CD14-positive monocyte (primary cell): Measurements from ENCODE around the gene TSPAN19. TPM values are rescaled to one million over a fixed set of nuclear protein-coding genes. Genes with fewer than 3 reads are reported as not detected.

ENCODE experiments used
- DNase-seq, 3 donors: peaks; one replicate each; pipeline ENCODE4 v3.0.0-alpha.2; 2011 to 2022
- H2AFZ ChIP-seq: 2 replicates; pipeline ENCODE4 v1.6.0; 2012; ENCODE audit warnings: mild to moderate bottlenecking, low read depth, low read length, inconsistent platforms; ENCODE audit not compliant: insufficient read depth, poor library complexity, severe bottlenecking
- H3K27ac ChIP-seq, 2 donors: 1 replicate in 1 of 2; 2 replicates in 1 of 2; pipeline ENCODE4 v1.5.1; 2012 to 2013; ENCODE audit warnings: low read length in 2 of 2, control low read depth in 1 of 2, inconsistent platforms in 1 of 2, low read depth in 1 of 2, mild to moderate bottlenecking in 1 of 2
- H3K27me3 ChIP-seq, 2 donors: one replicate each; pipeline versions ENCODE4 v1.6.0 to v1.6.1; 2011 to 2013; ENCODE audit warnings: low read length in 2 of 2; ENCODE audit not compliant: control insufficient read depth in 2 of 2, insufficient read depth in 2 of 2
- H3K36me3 ChIP-seq, 2 donors: replicated peaks in 1 of 2; 1 replicate in 1 of 2; 2 replicates in 1 of 2; pipeline versions ENCODE4 v1.5.1 to v1.6.1; 2012 to 2013; ENCODE audit warnings: low read length in 2 of 2, control low read depth in 1 of 2, inconsistent platforms in 1 of 2, mild to moderate bottlenecking in 1 of 2; ENCODE audit not compliant: insufficient read depth in 2 of 2, control insufficient read depth in 1 of 2
- H3K4me1 ChIP-seq, 2 donors: 1 replicate in 1 of 2; 2 replicates in 1 of 2; pipeline versions ENCODE4 v1.5.1 to v1.6.1; 2012 to 2013; ENCODE audit warnings: low read length in 2 of 2, control low read depth in 1 of 2, inconsistent platforms in 1 of 2, mild to moderate bottlenecking in 1 of 2, moderate library complexity in 1 of 2; ENCODE audit not compliant: insufficient read depth in 2 of 2, control insufficient read depth in 1 of 2
- H3K4me2 ChIP-seq: replicated peaks from 2 replicates; pipeline ENCODE3; 2012; ENCODE audit warnings: low read length, moderate library complexity, mild to moderate bottlenecking; ENCODE audit not compliant: poor library complexity, severe bottlenecking; ENCODE audit errors: extremely low read depth
- H3K4me3 ChIP-seq, 3 experiments: fragments of 200-600 bp in 1 of 3; sonication (generic) in 1 of 3; replicated peaks in 1 of 3; 1 replicate in 2 of 3; 2 replicates in 1 of 3; pipeline ENCODE4 v1.5.1; 2011 to 2013; ENCODE audit warnings: low read length in 3 of 3, mild to moderate bottlenecking in 3 of 3, control low read depth in 2 of 3, low read depth in 2 of 3, inconsistent platforms in 1 of 3, moderate library complexity in 1 of 3
- H3K79me2 ChIP-seq: 2 replicates; pipeline ENCODE4 v1.6.0; 2012; ENCODE audit warnings: mild to moderate bottlenecking, control low read depth, inconsistent platforms, low read length, moderate library complexity; ENCODE audit not compliant: insufficient read depth
- H3K9ac ChIP-seq: 2 replicates; pipeline ENCODE4 v1.6.0; 2017; ENCODE audit warnings: low read length, mild to moderate bottlenecking; ENCODE audit not compliant: insufficient read depth, poor library complexity, severe bottlenecking
- H3K9me3 ChIP-seq, 2 donors: replicated peaks in 1 of 2; 1 replicate in 1 of 2; 2 replicates in 1 of 2; pipeline versions ENCODE4 v1.5.1 to v1.6.1; 2012 to 2013; ENCODE audit warnings: low read length in 2 of 2, control low read depth in 1 of 2; ENCODE audit not compliant: control insufficient read depth in 1 of 2, insufficient read depth in 1 of 2
- H4K20me1 ChIP-seq: 2 replicates; pipeline ENCODE4 v1.6.0; 2012; ENCODE audit warnings: mild to moderate bottlenecking, low read length, control low read depth, moderate library complexity; ENCODE audit not compliant: insufficient read depth
- H3K27ac Mint-ChIP-seq, 7 donors: one replicate each; pipeline ENCODE4 v1.8.0; 2020; ENCODE audit warnings: mild to moderate bottlenecking in 7 of 7, mixed read lengths in 7 of 7, moderate library complexity in 6 of 7, inconsistent platforms in 2 of 7
- H3K27me3 Mint-ChIP-seq, 3 donors: one replicate each; pipeline ENCODE4 v1.8.0; 2021 to 2022; ENCODE audit warnings: low read depth in 3 of 3, mild to moderate bottlenecking in 3 of 3, mixed read lengths in 3 of 3, moderate library complexity in 3 of 3, inconsistent platforms in 1 of 3
- H3K36me3 Mint-ChIP-seq, 2 donors: one replicate each; pipeline ENCODE4 v1.8.0; 2020; ENCODE audit warnings: mixed read lengths in 2 of 2, inconsistent platforms in 1 of 2, mild to moderate bottlenecking in 1 of 2
- H3K4me1 Mint-ChIP-seq: one replicate; pipeline ENCODE4 v1.8.0; 2020; ENCODE audit warnings: mild to moderate bottlenecking, mixed read lengths
- H3K4me3 Mint-ChIP-seq, 2 donors: one replicate each; pipeline ENCODE4 v1.8.0; 2020; ENCODE audit warnings: mild to moderate bottlenecking in 2 of 2, mixed read lengths in 2 of 2, moderate library complexity in 1 of 2
- H3K9me3 Mint-ChIP-seq, 7 donors: one replicate each; pipeline ENCODE4 v1.8.0; 2020 to 2022; ENCODE audit warnings: mixed read lengths in 7 of 7, mild to moderate bottlenecking in 6 of 7, moderate library complexity in 6 of 7, inconsistent platforms in 2 of 7
- CTCF ChIP-seq: fragments of 200-600 bp; IDR thresholded peaks from one replicate; pipeline ENCODE4 v1.8.0; 2022; ENCODE audit warnings: antibody characterized with exemption, mild to moderate bottlenecking
- WGBS: methylation state at CpG from one replicate; pipeline ENCODE4 v1.1.5; 2013; ENCODE audit warnings: missing lambda C conversion rate; ENCODE audit not compliant: insufficient coverage; 5-methylcytosine and 5-hydroxymethylcytosine counted together
- intact Hi-C, 2 donors: fragments of 100-400 bp; cut with micrococcal nuclease; formaldehyde crosslinking; loops; one replicate each; pipeline versions ENCODE4 v1.15.0 to v1.15.1; 2023
- polyA plus RNA-seq, 3 donors: library from polyadenylated mRNA; depleted of rRNA in 1 of 3; unstranded in 2 of 3; stranded (reverse) in 1 of 3; fragments of 300-500 nt in 2 of 3; fragments of >200 nt in 1 of 3; fragmentation: Illumina TruSeq in 2 of 3; gene quantifications; 1 replicate in 2 of 3; 2 replicates in 1 of 3; pipeline ENCODE4 v1.2.3, GENCODE V29; 2012 to 2021

Gene TSPAN19
- polyA plus RNA-seq, 3 donors: not detected

- H2AFZ ChIP-seq: no peak overlapping the region
Observed at GRCh38 chr12:84982888-84983287, 53.2 kb downstream of the TSPAN19 start.

GRCh38 chr12:84978921-84979320, 57.2 kb downstream of the TSPAN19 start:
- no peak overlapping the region for H3K4me3 Mint-ChIP-seq
- Histone ChIP-seq H3K4me1 (no peaks in the 10 kb centered on the region), H3K27ac (no peak overlapping the region), H3K4me3 (no peak overlapping the region), H3K36me3 (no peaks in the 10 kb centered on the region), H3K27me3 (no peaks in the 10 kb centered on the region), H4K20me1 (no peaks in the 10 kb centered on the region), H3K4me2 (no peak overlapping the region), H2AFZ (no peak overlapping the region), H3K9me3 (peaks cover 0 to 8% of the 10 kb centered on the region in 2 donors), H3K9ac (no peak overlapping the region), H3K79me2 (no peaks in the 10 kb centered on the region)
- TF ChIP-seq CTCF: no peak
- no peak overlapping the region for H3K27ac Mint-ChIP-seq
- no peaks in the 10 kb centered on the region for H3K9me3 Mint-ChIP-seq
- no peak for DNase-seq
- intact Hi-C loops: no loop called here
- no peaks in the 10 kb centered on the region for H3K36me3 Mint-ChIP-seq
- no CpG with 5 or more reads among the region's 1 CpG for WGBS
- no peaks in the 10 kb centered on the region for H3K27me3 Mint-ChIP-seq
- no peaks in the 10 kb centered on the region for H3K4me1 Mint-ChIP-seq

More at GRCh38 chr12:84982888-84983287, 53.2 kb downstream of the TSPAN19 start:
- intact Hi-C loops: no loop called here
- no peaks in the 10 kb centered on the region for H4K20me1 ChIP-seq
- no peak for DNase-seq
- H3K4me3 ChIP-seq: no peak overlapping the region
- Mint-ChIP-seq H3K9me3 (no peaks in the 10 kb centered on the region), H3K27me3 (no peaks in the 10 kb centered on the region), H3K4me3 (no peak overlapping the region), H3K4me1 (no peaks in the 10 kb centered on the region), H3K36me3 (no peaks in the 10 kb centered on the region), H3K27ac (no peak overlapping the region)
- no peak overlapping the region for H3K9ac ChIP-seq
- TF ChIP-seq CTCF: no peak
- H3K27ac ChIP-seq: no peak overlapping the region
- H3K9me3 ChIP-seq: no peaks in the 10 kb centered on the region
- H3K36me3 ChIP-seq: no peaks in the 10 kb centered on the region
- no CpG with 5 or more reads among the region's 1 CpG for WGBS
- H3K79me2 ChIP-seq: no peaks in the 10 kb centered on the region
- no peaks in the 10 kb centered on the region for H3K4me1 ChIP-seq
- H3K4me2 ChIP-seq: no peak overlapping the region
- H3K27me3 ChIP-seq: no peaks in the 10 kb centered on the region
